BJ (cell line): Measurements from ENCODE around the gene RTF2. TPM values are rescaled to one million over a fixed set of nuclear protein-coding genes. Genes with fewer than 3 reads are reported as not detected.

Experiments used
- CTCF ChIA-PET: fragments of 350-600 bp; formaldehyde crosslinking; extraction: SDS; loops from one replicate; lab custom pipeline; 2021; ENCODE audit warnings: antibody characterized with exemption, inconsistent platforms; lab: Yijun Ruan, JAX
- POLR2A ChIA-PET: fragments of 300-600 bp; sonication (Branson Sonifier 250); formaldehyde crosslinking; extraction: SDS; loops from one replicate; lab custom pipeline; 2021; ENCODE audit warnings: antibody characterized with exemption; lab: Charles Lee
- DNase-seq: peaks from one replicate; pipeline ENCODE4 v3.0.0-alpha.2; 2011; ENCODE audit warnings: low read depth
- H3K27me3 ChIP-seq: 2 replicates; pipeline ENCODE4 v1.6.0; 2011; ENCODE audit warnings: low read length; ENCODE audit not compliant: control insufficient read depth, insufficient read depth
- H3K36me3 ChIP-seq: 2 replicates; pipeline ENCODE4 v1.5.1; 2011; ENCODE audit warnings: low read length; ENCODE audit not compliant: control insufficient read depth, insufficient read depth
- H3K4me3 ChIP-seq: 2 replicates; pipeline ENCODE4 v1.5.1; 2011; ENCODE audit warnings: low read depth, mild to moderate bottlenecking, control low read depth, low read length
- polyA plus RNA-seq: library from polyadenylated mRNA; depleted of rRNA; stranded (reverse); fragments of >200 nt; gene quantifications from 2 replicates; pipeline ENCODE4 v1.2.3, GENCODE V29; 2011
- TF ChIP-seq, protein P1 (sequence below): IDR thresholded peaks from 2 replicates; pipeline ENCODE4 v1.5.1; 2011; ENCODE audit warnings: low read depth, mild to moderate bottlenecking, control low read depth, inconsistent platforms, low read length, moderate library complexity; ENCODE audit not compliant: insufficient read depth

RTF2 gene
- polyA plus RNA-seq, 1 experiment: 145 TPM

DNA sequence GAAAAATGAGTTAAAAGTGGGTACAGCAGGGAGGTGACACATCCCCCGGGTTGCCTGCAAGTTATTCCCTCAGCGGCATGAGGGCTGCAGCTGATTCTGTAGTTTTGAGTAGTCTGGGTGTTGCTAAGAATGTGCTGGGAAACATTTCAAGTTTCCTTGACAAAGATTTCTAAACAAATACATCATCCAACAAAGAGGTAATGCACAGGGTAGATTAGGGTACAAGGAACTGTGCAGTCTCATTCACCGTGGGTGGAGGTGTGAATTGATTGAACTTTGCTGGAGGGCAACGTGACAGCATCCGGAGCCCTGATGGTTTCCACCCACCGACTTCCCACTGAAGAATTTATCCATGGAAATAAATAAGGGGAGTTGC lies 34.6 kb upstream of the RTF2 start:
- TF ChIP-seq, protein P1, sequence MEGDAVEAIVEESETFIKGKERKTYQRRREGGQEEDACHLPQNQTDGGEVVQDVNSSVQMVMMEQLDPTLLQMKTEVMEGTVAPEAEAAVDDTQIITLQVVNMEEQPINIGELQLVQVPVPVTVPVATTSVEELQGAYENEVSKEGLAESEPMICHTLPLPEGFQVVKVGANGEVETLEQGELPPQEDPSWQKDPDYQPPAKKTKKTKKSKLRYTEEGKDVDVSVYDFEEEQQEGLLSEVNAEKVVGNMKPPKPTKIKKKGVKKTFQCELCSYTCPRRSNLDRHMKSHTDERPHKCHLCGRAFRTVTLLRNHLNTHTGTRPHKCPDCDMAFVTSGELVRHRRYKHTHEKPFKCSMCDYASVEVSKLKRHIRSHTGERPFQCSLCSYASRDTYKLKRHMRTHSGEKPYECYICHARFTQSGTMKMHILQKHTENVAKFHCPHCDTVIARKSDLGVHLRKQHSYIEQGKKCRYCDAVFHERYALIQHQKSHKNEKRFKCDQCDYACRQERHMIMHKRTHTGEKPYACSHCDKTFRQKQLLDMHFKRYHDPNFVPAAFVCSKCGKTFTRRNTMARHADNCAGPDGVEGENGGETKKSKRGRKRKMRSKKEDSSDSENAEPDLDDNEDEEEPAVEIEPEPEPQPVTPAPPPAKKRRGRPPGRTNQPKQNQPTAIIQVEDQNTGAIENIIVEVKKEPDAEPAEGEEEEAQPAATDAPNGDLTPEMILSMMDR: no peak
- DNase-seq: peak; percentile 84
- Histone ChIP-seq H3K36me3 (no peaks in the 10 kb centered on the region), H3K4me3 (no peak overlapping the region), H3K27me3 (no peaks in the 10 kb centered on the region)
- ChIA-PET POLR2A (interaction anchor here (0.5 to 0.7 kb wide), 2 partner anchors 19 to 21 kb away, joined by 3 to 8 read pairs; no protein-coding TSS in a partner anchor), CTCF (interaction anchor here (0.8 to 1.3 kb wide), 3 partner anchors 11 to 42 kb away, joined by 3 read pairs; partner anchors contain the start of gene AURKA)

- ChIA-PET CTCF (interaction anchor here (1.3 kb wide), 1 partner anchor 13 kb away, joined by 3 read pairs; no protein-coding TSS in a partner anchor), POLR2A (no interaction called here)
- TF ChIP-seq, protein P1: no peak
- DNase-seq: no peak
- Histone ChIP-seq H3K4me3 (no peak overlapping the region), H3K36me3 (no peaks in the 10 kb centered on the region), H3K27me3 (no peaks in the 10 kb centered on the region)
These were observed 31.0 kb upstream of the RTF2 start for GRCh38 chr20:56437196-56437960.

DNA sequence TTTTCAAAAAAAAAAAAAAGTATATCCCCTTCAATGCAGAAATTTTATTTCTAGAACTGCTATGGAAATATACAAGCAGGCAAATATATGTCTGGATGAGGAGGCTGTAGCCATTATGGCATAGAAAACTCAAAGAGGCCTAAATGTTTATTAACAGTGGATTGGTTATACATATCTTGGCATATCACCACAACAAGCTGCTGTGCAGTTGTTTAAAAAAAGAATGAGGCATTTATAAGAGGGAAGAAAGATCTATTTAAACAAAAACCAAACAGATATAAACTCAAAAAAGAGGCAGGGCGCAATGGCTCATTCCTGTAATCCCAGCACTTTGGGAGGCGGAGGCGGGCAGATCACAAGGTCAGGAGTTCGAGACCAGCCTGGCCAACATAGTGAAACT lies 30.1 kb upstream of the RTF2 start:
- CTCF ChIA-PET: no interaction called here
- Histone ChIP-seq H3K4me3 (no peak overlapping the region), H3K27me3 (no peaks in the 10 kb centered on the region), H3K36me3 (no peaks in the 10 kb centered on the region)
- POLR2A ChIA-PET: no interaction called here
- TF ChIP-seq, protein P1: no peak
- no peak for DNase-seq

GRCh38 chr20:56439771-56440291 lies 28.6 kb upstream of the RTF2 start:
- CTCF ChIA-PET: interaction anchor here (1.5 to 1.6 kb wide), 2 partner anchors 28 to 45 kb away, joined by 3 read pairs; partner anchors contain the start of gene RTF2
- POLR2A ChIA-PET: interaction anchor here (0.7 to 0.9 kb wide), 3 partner anchors 10 to 45 kb away, joined by 3 to 4 read pairs (median 3); no protein-coding TSS in a partner anchor
- Histone ChIP-seq H3K36me3 (no peaks in the 10 kb centered on the region), H3K4me3 (no peak overlapping the region), H3K27me3 (no peaks in the 10 kb centered on the region)
- peak; percentile 98 for DNase-seq
- TF ChIP-seq, protein P1: no peak

- Histone ChIP-seq H3K4me3 (no peak overlapping the region), H3K27me3 (no peaks in the 10 kb centered on the region), H3K36me3 (no peaks in the 10 kb centered on the region)
- DNase-seq: no peak
- ChIA-PET CTCF (interaction anchor here (1.5 to 1.6 kb wide), 2 partner anchors 28 to 45 kb away, joined by 3 read pairs; partner anchors contain the start of gene RTF2), POLR2A (interaction anchor here (0.9 kb wide), 1 partner anchor 11 kb away, joined by 4 read pairs; no protein-coding TSS in a partner anchor)
- TF ChIP-seq, protein P1: no peak
These were observed 27.9 kb upstream of the RTF2 start for GRCh38 chr20:56440346-56441007.
